WTC11 (cell line): ENCODE data around the gene GIGYF1. TPM values are rescaled to one million over a fixed set of nuclear protein-coding genes. Genes with fewer than 3 reads are reported as not detected.

Experiments
- ATAC-seq: fragments of 200-7000 bp; cut with Tn5 transposase; 2 replicates; pipeline ENCODE4 v1.10.0; 2021; ENCODE audit warnings: mild to moderate bottlenecking, moderate library complexity
- CTCF ChIA-PET: fragments of 300-600 bp; sonication (Branson Sonifier 250); formaldehyde crosslinking; loops from one replicate; lab custom pipeline; 2021; ENCODE audit warnings: antibody characterized with exemption; lab: Charles Lee
- POLR2A ChIA-PET: fragments of 350-600 bp; sonication (Branson Sonifier 250); formaldehyde crosslinking; loops from one replicate; lab custom pipeline; 2021; ENCODE audit warnings: antibody characterized with exemption; lab: Charles Lee
- DNase-seq: peaks from one replicate; pipeline ENCODE4 v3.0.0; 2021; ENCODE audit warnings: low spot score
- H3K27ac Mint-ChIP-seq: 2 replicates; pipeline ENCODE4 v1.8.0; 2021; ENCODE audit warnings: mixed read lengths
- H3K27me3 Mint-ChIP-seq: 2 replicates; pipeline ENCODE4 v1.8.0; 2021; ENCODE audit warnings: low read depth, mild to moderate bottlenecking, moderate library complexity, mixed read lengths
- H3K36me3 Mint-ChIP-seq: 2 replicates; pipeline ENCODE4 v1.8.0; 2021; ENCODE audit warnings: mixed read lengths
- H3K4me1 Mint-ChIP-seq: 2 replicates; pipeline ENCODE4 v1.8.0; 2022; ENCODE audit warnings: mixed read lengths
- H3K4me3 Mint-ChIP-seq: 2 replicates; pipeline ENCODE4 v1.8.0; 2021; ENCODE audit warnings: mild to moderate bottlenecking, moderate library complexity, mixed read lengths
- H3K9me3 Mint-ChIP-seq: 2 replicates; pipeline ENCODE4 v1.8.0; 2021; ENCODE audit warnings: mixed read lengths
- ARID4B ChIP-seq: sonication (generic); formaldehyde crosslinking; IDR thresholded peaks from 2 replicates; pipeline ENCODE4 v1.8.0; 2023; ENCODE audit warnings: missing genetic modification reagents, mild to moderate bottlenecking, borderline replicate concordance
- ATF3 ChIP-seq: sonication (generic); formaldehyde crosslinking; conservative IDR thresholded peaks from 2 replicates; pipeline ENCODE4 v1.8.1; 2022; ENCODE audit warnings: mild to moderate bottlenecking, missing genetic modification reagents
- NR3C1 ChIP-seq: sonication (generic); formaldehyde crosslinking; conservative IDR thresholded peaks from 2 replicates; pipeline ENCODE4 v1.8.1; 2023; ENCODE audit warnings: low read depth, mild to moderate bottlenecking, missing genetic modification reagents
- OVOL2 ChIP-seq: fragments of 250-450 bp; sonication (Bioruptor Pico); IDR thresholded peaks from 2 replicates; pipeline ENCODE4 v1.9.0; 2021; ENCODE audit warnings: mild to moderate bottlenecking, borderline replicate concordance
- TP53 ChIP-seq: sonication (generic); formaldehyde crosslinking; IDR thresholded peaks from 2 replicates; pipeline ENCODE4 v1.8.1; 2023; ENCODE audit warnings: mild to moderate bottlenecking, missing genetic modification reagents
- USF1 ChIP-seq: sonication (generic); formaldehyde crosslinking; IDR thresholded peaks from 2 replicates; pipeline ENCODE4 v1.8.0; 2022; ENCODE audit warnings: mild to moderate bottlenecking, missing genetic modification reagents
- total RNA-seq: library from RNA; stranded (reverse); gene quantifications from 3 replicates; pipeline ENCODE4 v1.2.3, GENCODE V29; 2021
- TF ChIP-seq, protein P1 (sequence below): sonication (generic); formaldehyde crosslinking; conservative IDR thresholded peaks from 2 replicates; pipeline ENCODE4 v1.8.1; 2023; ENCODE audit warnings: mild to moderate bottlenecking, low read depth, missing genetic modification reagents, moderate library complexity
- TF ChIP-seq, protein P2 (sequence below): sonication (generic); formaldehyde crosslinking; IDR thresholded peaks from 2 replicates; pipeline ENCODE4 v1.8.1; 2023; ENCODE audit warnings: mild to moderate bottlenecking, missing genetic modification reagents
- TF ChIP-seq, protein P3 (sequence below): sonication (generic); formaldehyde crosslinking; IDR thresholded peaks from 2 replicates; pipeline ENCODE4 v1.8.1; 2023; ENCODE audit warnings: mild to moderate bottlenecking, missing genetic modification reagents, moderate library complexity
- TF ChIP-seq, protein P4 (sequence below): sonication (generic); formaldehyde crosslinking; IDR thresholded peaks from 2 replicates; pipeline ENCODE4 v1.8.0; 2023; ENCODE audit warnings: mild to moderate bottlenecking, missing genetic modification reagents
- TF ChIP-seq, protein P5 (sequence below): sonication (generic); formaldehyde crosslinking; IDR thresholded peaks from 2 replicates; pipeline ENCODE4 v1.8.1; 2022; ENCODE audit warnings: mild to moderate bottlenecking, missing genetic modification reagents, moderate library complexity, borderline replicate concordance

The GIGYF1 gene
- total RNA-seq, 1 experiment from 2014 or later, result 130 TPM

- H3K36me3 Mint-ChIP-seq, result no peaks in the 10 kb centered on the region
- H3K4me1 Mint-ChIP-seq, result no peaks in the 10 kb centered on the region; the same call in 1 of the 2 replicates
- ChIA-PET CTCF (interaction anchor here (0.5 to 1.4 kb wide), 6 partner anchors 10 to 280 kb away, joined by 3 to 9 read pairs (median 3); partner anchors contain the start of genes MOSPD3 and POP7), POLR2A (interaction anchor here (0.6 to 0.7 kb wide), 2 partner anchors 35 to 514 kb away, joined by 3 read pairs; no protein-coding TSS in a partner anchor)
- DNase-seq (no peak), ATAC-seq (no peak)
- H3K27ac Mint-ChIP-seq, result no peak overlapping the region
- no peaks in the 10 kb centered on the region for H3K9me3 Mint-ChIP-seq
- TF ChIP-seq, protein P1, sequence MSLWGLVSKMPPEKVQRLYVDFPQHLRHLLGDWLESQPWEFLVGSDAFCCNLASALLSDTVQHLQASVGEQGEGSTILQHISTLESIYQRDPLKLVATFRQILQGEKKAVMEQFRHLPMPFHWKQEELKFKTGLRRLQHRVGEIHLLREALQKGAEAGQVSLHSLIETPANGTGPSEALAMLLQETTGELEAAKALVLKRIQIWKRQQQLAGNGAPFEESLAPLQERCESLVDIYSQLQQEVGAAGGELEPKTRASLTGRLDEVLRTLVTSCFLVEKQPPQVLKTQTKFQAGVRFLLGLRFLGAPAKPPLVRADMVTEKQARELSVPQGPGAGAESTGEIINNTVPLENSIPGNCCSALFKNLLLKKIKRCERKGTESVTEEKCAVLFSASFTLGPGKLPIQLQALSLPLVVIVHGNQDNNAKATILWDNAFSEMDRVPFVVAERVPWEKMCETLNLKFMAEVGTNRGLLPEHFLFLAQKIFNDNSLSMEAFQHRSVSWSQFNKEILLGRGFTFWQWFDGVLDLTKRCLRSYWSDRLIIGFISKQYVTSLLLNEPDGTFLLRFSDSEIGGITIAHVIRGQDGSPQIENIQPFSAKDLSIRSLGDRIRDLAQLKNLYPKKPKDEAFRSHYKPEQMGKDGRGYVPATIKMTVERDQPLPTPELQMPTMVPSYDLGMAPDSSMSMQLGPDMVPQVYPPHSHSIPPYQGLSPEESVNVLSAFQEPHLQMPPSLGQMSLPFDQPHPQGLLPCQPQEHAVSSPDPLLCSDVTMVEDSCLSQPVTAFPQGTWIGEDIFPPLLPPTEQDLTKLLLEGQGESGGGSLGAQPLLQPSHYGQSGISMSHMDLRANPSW, result no peak
- TF ChIP-seq USF1 (CRISPR knock-in tag) (no peak), NR3C1 (CRISPR knock-in tag) (no peak), TP53 (CRISPR knock-in tag) (no peak), ATF3 (CRISPR knock-in tag) (no peak), ARID4B (CRISPR knock-in tag) (no peak), OVOL2 (CRISPR knock-in tag) (no peak)
- TF ChIP-seq, protein P2, sequence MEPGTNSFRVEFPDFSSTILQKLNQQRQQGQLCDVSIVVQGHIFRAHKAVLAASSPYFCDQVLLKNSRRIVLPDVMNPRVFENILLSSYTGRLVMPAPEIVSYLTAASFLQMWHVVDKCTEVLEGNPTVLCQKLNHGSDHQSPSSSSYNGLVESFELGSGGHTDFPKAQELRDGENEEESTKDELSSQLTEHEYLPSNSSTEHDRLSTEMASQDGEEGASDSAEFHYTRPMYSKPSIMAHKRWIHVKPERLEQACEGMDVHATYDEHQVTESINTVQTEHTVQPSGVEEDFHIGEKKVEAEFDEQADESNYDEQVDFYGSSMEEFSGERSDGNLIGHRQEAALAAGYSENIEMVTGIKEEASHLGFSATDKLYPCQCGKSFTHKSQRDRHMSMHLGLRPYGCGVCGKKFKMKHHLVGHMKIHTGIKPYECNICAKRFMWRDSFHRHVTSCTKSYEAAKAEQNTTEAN (CRISPR knock-in tag), result no peak
- TF ChIP-seq, protein P3, sequence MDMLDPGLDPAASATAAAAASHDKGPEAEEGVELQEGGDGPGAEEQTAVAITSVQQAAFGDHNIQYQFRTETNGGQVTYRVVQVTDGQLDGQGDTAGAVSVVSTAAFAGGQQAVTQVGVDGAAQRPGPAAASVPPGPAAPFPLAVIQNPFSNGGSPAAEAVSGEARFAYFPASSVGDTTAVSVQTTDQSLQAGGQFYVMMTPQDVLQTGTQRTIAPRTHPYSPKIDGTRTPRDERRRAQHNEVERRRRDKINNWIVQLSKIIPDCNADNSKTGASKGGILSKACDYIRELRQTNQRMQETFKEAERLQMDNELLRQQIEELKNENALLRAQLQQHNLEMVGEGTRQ (CRISPR knock-in tag), result no peak
- TF ChIP-seq, protein P4, sequence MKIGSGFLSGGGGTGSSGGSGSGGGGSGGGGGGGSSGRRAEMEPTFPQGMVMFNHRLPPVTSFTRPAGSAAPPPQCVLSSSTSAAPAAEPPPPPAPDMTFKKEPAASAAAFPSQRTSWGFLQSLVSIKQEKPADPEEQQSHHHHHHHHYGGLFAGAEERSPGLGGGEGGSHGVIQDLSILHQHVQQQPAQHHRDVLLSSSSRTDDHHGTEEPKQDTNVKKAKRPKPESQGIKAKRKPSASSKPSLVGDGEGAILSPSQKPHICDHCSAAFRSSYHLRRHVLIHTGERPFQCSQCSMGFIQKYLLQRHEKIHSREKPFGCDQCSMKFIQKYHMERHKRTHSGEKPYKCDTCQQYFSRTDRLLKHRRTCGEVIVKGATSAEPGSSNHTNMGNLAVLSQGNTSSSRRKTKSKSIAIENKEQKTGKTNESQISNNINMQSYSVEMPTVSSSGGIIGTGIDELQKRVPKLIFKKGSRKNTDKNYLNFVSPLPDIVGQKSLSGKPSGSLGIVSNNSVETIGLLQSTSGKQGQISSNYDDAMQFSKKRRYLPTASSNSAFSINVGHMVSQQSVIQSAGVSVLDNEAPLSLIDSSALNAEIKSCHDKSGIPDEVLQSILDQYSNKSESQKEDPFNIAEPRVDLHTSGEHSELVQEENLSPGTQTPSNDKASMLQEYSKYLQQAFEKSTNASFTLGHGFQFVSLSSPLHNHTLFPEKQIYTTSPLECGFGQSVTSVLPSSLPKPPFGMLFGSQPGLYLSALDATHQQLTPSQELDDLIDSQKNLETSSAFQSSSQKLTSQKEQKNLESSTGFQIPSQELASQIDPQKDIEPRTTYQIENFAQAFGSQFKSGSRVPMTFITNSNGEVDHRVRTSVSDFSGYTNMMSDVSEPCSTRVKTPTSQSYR, result no peak
- TF ChIP-seq, protein P5, sequence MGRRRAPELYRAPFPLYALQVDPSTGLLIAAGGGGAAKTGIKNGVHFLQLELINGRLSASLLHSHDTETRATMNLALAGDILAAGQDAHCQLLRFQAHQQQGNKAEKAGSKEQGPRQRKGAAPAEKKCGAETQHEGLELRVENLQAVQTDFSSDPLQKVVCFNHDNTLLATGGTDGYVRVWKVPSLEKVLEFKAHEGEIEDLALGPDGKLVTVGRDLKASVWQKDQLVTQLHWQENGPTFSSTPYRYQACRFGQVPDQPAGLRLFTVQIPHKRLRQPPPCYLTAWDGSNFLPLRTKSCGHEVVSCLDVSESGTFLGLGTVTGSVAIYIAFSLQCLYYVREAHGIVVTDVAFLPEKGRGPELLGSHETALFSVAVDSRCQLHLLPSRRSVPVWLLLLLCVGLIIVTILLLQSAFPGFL, result no peak
- no peak overlapping the region for H3K4me3 Mint-ChIP-seq
- H3K27me3 Mint-ChIP-seq, result no peaks in the 10 kb centered on the region; the same call in 1 of the 2 replicates
Measured at GRCh38 chr7:100730136-100730800, 36.2 kb upstream of the GIGYF1 start.
